Measurements from ENCODE around the gene C1QB.

DNA sequence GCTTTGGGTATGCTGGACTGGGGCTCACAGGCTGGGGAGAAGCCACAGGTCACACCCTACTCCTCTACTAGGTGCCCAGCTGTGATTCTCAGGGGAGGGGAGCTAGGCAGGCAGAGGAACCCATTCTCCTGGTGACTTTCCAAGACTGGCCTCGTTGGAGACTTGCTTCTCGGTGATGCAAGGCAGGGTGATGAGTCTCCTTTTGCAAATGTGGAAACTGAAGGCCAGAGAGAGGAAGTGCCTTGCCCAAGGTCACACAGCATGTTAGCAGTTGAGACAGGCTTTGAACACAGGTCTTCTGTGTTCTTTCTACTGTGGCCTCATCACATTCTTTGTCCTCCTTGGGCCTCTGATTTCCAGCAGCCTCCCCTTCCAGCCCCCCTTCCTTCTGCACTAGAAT, 37.1 kb upstream of the C1QB start:
- TF ChIP-seq POLR2A (IDR thresholded peaks at IDR 0.05) (no peak), POLR2AphosphoS5 (IDR thresholded peaks at IDR 0.05) (no peak), EP300 (IDR thresholded peaks at IDR 0.05) (no peak)
- TF ChIP-seq, protein P1, sequence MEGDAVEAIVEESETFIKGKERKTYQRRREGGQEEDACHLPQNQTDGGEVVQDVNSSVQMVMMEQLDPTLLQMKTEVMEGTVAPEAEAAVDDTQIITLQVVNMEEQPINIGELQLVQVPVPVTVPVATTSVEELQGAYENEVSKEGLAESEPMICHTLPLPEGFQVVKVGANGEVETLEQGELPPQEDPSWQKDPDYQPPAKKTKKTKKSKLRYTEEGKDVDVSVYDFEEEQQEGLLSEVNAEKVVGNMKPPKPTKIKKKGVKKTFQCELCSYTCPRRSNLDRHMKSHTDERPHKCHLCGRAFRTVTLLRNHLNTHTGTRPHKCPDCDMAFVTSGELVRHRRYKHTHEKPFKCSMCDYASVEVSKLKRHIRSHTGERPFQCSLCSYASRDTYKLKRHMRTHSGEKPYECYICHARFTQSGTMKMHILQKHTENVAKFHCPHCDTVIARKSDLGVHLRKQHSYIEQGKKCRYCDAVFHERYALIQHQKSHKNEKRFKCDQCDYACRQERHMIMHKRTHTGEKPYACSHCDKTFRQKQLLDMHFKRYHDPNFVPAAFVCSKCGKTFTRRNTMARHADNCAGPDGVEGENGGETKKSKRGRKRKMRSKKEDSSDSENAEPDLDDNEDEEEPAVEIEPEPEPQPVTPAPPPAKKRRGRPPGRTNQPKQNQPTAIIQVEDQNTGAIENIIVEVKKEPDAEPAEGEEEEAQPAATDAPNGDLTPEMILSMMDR (IDR thresholded peaks at IDR 0.05), result no peak

Measured in upper lobe of left lung (tissue), 4 donors.